DLD1 (cell line): ENCODE data around the gene MAP2.
"Not testable (repeated sequence)": the region's sequence is repeated elsewhere in the genome, so short reads cannot be mapped to it uniquely, and the experiment has no call there.

ENCODE experiments used
- in situ Hi-C: cut with HindIII; loops from 2 replicates; pipeline ENCODE4 v1.10.0; 2017; ENCODE audit warnings: low sequenced_read_pairs

Gene MAP2

GRCh38 chr2:209473930-209474419, 50.1 kb downstream of the MAP2 start:
- in situ Hi-C loops = no loop called here

GRCh38 chr2:209474960-209475359, 51.1 kb downstream of the MAP2 start:
- in situ Hi-C loops = no loop called here

- in situ Hi-C loops = no loop called here
Measured at GRCh38 chr2:209476367-209477208, 52.7 kb downstream of the MAP2 start.

- in situ Hi-C loops = not testable (repeated sequence)
Measured at GRCh38 chr2:209492296-209492695, 68.4 kb downstream of the MAP2 start.

- in situ Hi-C loops = not testable (repeated sequence)
Measured at GRCh38 chr2:209495068-209495620, 71.3 kb downstream of the MAP2 start.

- in situ Hi-C loops = no loop called here
Measured at GRCh38 chr2:209495855-209496585, 72.2 kb downstream of the MAP2 start.

GRCh38 chr2:209496586-209496982, 72.7 kb downstream of the MAP2 start:
- in situ Hi-C loops = no loop called here

- in situ Hi-C loops = no loop called here
Measured at GRCh38 chr2:209498614-209499013, 74.8 kb downstream of the MAP2 start.

GRCh38 chr2:209499069-209499468, 75.2 kb downstream of the MAP2 start:
- in situ Hi-C loops = no loop called here

GRCh38 chr2:209501579-209501978, 77.7 kb downstream of the MAP2 start:
- in situ Hi-C loops = no loop called here

GRCh38 chr2:209505410-209505809, 81.6 kb downstream of the MAP2 start:
- in situ Hi-C loops = no loop called here

- in situ Hi-C loops = no loop called here
Measured at GRCh38 chr2:209508255-209508654, 84.4 kb downstream of the MAP2 start.

GRCh38 chr2:209511637-209512036, 87.8 kb downstream of the MAP2 start:
- in situ Hi-C loops = no loop called here

GRCh38 chr2:209512971-209513370, 89.1 kb downstream of the MAP2 start:
- in situ Hi-C loops = no loop called here

- in situ Hi-C loops = no loop called here
Measured at GRCh38 chr2:209517436-209517835, 93.6 kb downstream of the MAP2 start.

- in situ Hi-C loops = no loop called here
Measured at GRCh38 chr2:209519271-209519670, 95.4 kb downstream of the MAP2 start.

GRCh38 chr2:209519906-209520305, 96.1 kb downstream of the MAP2 start:
- in situ Hi-C loops = no loop called here

GRCh38 chr2:209523041-209523740, 99.3 kb downstream of the MAP2 start:
- in situ Hi-C loops = no loop called here

GRCh38 chr2:209523867-209524266, 100.0 kb downstream of the MAP2 start:
- in situ Hi-C loops = no loop called here

- in situ Hi-C loops = no loop called here
Measured at GRCh38 chr2:209525331-209525730, 101.5 kb downstream of the MAP2 start.

- in situ Hi-C loops = no loop called here
Measured at GRCh38 chr2:209525834-209526281, 102.0 kb downstream of the MAP2 start.
